ENCODE measurements around the gene HSFX4. TPM values are rescaled to one million over a fixed set of nuclear protein-coding genes. Genes with fewer than 3 reads are reported as not detected.
A peak's percentile ranks its signal among the peaks of the same experiment; 100 is the strongest.
"Not testable (repeated sequence)": the region's sequence is repeated elsewhere in the genome, so short reads cannot be mapped to it uniquely, and the experiment has no call there.

HSFX4 gene
- total RNA-seq (2014; rRNA removed; shearing (Covaris generic)) = not detected in 2 replicates

GRCh38 chrX:149929400-149929799, at the start of gene HSFX4:
HSFX4 (plus strand) TSS chrX:149929573; CDS start chrX:149929645, 72 bp downstream.
- not testable (repeated sequence) for DNase-seq (ENCODE audit: low spot score)

DNA sequence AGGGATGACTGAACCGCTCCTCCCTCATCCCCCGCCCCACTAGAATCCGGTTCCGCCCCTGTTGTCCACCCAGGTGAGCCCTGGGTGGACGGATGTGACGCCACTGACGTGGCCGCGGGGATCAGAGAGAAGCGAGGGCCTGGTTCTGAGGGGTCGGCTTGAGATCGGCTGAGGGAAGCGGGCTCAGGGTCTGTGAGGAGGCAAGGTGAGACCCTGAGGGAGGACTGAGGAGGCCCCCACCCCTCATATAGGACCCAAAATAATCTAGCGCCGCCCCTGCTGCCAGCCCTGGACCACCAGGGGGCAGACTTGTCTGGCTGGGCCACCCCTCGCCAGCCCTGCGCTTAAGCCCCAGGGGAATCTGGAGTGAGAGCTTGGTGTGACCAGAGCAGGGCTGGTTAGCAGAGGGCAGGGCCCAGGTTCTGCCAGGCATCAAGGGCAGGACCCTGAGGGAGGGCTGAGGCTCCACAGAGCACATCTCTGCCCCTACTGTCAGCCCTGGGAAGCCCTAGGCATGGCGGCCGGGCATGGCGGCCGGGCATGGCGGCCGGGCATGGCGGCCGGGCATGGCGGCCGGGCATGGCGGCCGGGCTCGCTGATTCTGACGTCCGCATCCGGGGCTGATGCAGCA, 48.2 kb upstream of the HSFX4 start, which contains the start of gene MAGEA8:
TSS of gene MAGEA8 (plus strand) at position 103 of the 631 bp plus-strand sequence. CDS start 3,090 bp downstream, outside the sequence.
- DNase-seq (ENCODE audit: low spot score) = no peak

- not testable (repeated sequence) for DNase-seq (ENCODE audit: low spot score)
Observed at GRCh38 chrX:149890828-149891227, 38.5 kb upstream of the HSFX4 start.

DNA sequence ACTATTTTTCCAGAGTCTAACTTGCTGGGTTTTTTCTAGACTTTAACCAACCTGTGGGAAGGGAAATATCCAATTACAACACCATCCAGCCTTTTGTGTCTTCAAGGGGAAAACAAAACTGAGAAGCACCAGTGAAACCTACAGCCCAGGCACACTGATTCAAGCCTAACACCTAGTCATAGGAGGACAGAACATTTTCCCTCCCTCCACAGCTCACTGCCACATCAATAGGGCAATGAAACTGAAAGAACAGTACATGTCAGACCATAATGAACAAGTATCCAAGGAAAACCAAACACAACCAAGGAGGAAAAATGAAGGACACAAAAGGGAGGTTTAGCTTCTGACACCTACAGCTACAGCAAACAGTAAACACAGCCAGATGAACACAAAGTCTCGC, 30.8 kb upstream of the HSFX4 start:
- DNase-seq (ENCODE audit: low spot score) = no peak

DNA sequence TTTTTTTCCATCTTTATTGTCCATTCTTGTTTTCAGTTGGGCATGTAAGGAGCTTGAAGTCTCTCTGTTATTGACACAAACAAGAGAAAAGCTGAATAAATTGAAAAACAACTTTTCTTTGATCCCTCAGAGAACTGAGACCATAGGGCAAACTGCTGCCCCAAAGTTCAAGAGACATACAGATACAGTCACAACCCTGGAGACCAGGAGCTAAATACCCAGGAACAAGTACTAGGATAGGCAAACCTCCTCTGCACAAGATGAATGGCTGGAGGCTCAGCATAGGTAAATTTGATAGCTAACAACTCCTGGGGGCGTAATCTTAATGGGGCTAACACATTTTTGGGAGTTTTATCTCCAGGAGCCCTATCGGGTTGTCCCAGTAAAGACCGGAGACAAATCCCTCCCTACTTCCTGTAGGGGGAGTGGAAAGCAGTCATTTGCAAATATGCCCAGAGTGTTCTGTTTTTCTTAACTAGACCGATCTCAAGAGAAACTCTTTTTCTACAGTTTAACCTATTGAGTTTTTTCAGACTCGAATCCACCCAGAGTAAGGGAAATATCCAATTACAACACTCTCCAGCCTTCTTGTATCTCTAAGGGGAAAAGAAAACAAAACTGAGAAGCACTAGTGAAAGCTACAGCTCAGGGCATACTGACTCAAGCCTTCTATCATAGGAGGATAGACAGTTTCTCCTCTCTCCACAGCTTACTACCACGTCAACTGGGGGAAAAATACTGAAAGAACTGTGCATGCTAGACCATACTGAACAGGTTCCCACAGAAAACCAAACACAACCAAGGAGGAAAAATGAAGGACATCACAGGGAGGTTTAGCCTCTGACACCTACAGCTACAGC, 25.3 kb upstream of the HSFX4 start:
- peak; percentile 2 for DNase-seq (ENCODE audit: low spot score)

GRCh38 chrX:149908308-149908707, 21.1 kb upstream of the HSFX4 start:
- no peak for DNase-seq (ENCODE audit: low spot score)

GRCh38 chrX:149908727-149909126, 20.6 kb upstream of the HSFX4 start:
- DNase-seq (ENCODE audit: low spot score) = no peak

DNA sequence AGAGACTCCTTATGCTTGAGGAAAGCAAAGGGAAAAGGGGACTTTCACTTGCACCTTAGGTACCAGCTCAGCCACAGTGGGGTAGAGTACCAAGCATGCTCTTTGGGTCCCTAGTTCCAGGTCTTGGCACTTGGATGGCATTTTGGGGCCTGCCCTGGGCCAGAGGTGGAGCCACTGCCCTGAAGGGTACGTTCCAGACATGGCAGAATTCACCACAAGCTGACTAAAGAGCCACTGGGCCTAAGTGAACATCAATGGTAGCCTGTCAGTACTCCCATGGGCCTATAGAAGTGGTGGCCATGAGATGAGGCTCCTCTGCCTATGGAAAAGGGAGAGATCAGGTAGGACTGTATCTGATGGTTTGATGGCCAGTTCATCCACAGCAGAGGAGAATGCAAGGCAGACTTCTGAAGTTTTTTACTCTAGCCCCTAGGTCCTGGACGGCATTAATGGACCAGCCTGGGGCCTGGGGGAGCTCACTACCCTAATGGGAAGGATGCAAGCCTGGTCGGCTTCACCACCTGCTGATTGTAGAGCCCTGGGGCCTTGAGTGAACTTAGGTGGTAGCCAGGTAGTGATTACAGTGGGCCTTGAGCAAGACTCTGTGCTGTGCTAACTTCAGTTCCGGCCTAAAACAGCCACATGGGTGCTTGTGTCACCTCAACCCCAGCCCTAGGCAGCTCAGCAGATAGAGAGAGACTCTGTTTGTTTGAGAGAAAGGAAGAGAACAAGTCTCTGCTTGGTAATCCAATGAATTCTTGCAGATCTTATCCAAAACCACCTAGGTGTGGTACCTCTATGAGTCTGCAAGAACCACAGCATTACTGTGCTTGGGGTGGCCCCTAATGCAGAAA, 19.8 kb upstream of the HSFX4 start:
- no peak for DNase-seq (ENCODE audit: low spot score)

- DNase-seq (ENCODE audit: low spot score) = no peak
Observed at GRCh38 chrX:149910178-149910695, 19.1 kb upstream of the HSFX4 start.

- DNase-seq (ENCODE audit: low spot score) = no peak
Observed at GRCh38 chrX:149916745-149917392, 12.5 kb upstream of the HSFX4 start.

GRCh38 chrX:149923836-149924235, 5.5 kb upstream of the HSFX4 start:
- DNase-seq (ENCODE audit: low spot score) = not testable (repeated sequence)

DNA sequence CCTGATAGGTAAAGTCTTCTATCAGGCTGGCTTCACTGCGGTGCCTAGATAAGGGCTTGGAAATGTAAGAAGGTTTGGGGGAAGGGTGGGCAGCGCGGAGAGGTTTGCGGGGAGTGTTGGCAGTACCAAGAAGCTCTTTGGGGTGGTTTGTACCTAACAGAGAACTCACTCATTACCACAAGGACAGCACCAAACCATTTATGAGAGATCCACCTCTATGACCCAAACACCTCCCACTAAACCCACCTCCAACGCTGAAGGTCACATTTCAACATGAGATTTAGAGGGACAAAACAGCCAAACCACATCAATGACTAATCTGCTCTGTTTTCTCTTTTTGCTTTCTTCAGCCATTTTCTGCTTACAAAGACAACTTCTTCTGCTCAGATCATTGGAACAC, 4.9 kb upstream of the HSFX4 start:
- not testable (repeated sequence) for DNase-seq (ENCODE audit: low spot score)

GRCh38 chrX:149927245-149927963, 2.0 kb upstream of the HSFX4 start:
- not testable (repeated sequence) for DNase-seq (ENCODE audit: low spot score)

DNA sequence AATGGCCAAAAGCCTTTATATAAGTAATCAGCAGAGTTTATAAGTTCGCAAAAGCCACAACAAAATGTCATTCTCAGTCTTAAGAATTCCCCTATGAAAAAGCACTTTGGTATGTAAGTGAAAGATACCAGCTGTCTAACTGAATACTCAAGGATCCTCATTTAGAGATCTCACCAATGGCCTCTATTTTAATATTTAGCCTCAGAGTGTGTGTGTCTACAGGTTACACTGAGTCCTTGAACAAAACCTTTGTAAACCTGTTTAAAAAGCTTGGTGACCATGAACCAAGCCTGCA, 1.5 kb upstream of the HSFX4 start:
- DNase-seq (ENCODE audit: low spot score) = not testable (repeated sequence)

- not testable (repeated sequence) for DNase-seq (ENCODE audit: low spot score)
Observed at GRCh38 chrX:149928635-149929034, 738 bp upstream of the HSFX4 start.

DNA sequence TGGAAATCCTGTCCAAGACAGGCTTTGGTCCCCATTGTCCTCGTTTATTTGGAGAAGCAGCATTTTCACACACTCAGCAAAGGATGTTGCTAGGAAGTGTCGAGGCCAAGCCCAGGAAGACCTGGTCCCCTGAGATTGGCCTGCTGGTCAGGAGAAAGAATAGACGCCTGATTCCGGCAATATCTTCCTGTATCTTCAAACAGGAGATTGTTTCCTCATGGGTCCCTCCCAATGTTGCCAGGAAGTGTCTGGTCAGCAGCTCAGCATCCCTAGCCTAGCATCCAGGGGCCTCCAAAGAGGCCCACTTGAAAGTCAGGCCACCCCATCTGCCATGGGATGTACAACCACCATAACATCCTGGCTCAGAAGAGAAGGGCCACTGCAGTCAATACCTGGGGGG, 2.0 kb downstream of the HSFX4 start:
- DNase-seq (ENCODE audit: low spot score) = not testable (repeated sequence)

- DNase-seq (ENCODE audit: low spot score) = not testable (repeated sequence)
Observed at GRCh38 chrX:149932150-149932549, 2.8 kb downstream of the HSFX4 start.

- not testable (repeated sequence) for DNase-seq (ENCODE audit: low spot score)
Observed at GRCh38 chrX:149932970-149933369, 3.6 kb downstream of the HSFX4 start.

GRCh38 chrX:149933547-149933946, 4.2 kb downstream of the HSFX4 start:
- DNase-seq (ENCODE audit: low spot score) = not testable (repeated sequence)

DNA sequence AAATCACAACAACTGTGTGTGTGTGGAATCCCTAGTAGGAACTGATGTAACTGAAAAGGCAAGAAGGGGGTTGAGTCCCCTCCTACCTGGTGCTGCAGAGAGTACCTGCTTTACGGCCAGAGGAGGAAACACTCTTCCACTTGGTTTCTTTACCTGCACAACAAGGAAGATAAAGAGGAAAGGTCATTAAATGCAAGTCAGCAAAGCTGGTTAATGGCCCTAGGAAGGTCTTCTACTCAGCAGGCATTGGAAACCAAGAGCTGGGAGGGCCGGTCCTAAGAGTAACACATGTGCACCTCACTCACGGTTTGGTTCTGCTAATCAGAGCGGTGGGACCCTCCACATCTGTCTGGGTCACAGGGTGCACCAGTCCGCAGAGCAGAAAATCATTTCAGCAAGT, 8.0 kb downstream of the HSFX4 start:
- not testable (repeated sequence) for DNase-seq (ENCODE audit: low spot score)

Data from A172 (cell line).